Ishikawa (cell line): ENCODE results near the gene COX4I1.

Experiments
- CEBPB ChIP-seq: IDR thresholded peaks from 2 replicates; pipeline ENCODE4 v1.6.1; 2012
- CREB1 ChIP-seq: IDR thresholded peaks from 2 replicates; pipeline ENCODE4 v1.6.1; 2012; ENCODE audit warnings: low read depth
- EGR1 ChIP-seq: IDR thresholded peaks from 2 replicates; pipeline ENCODE4 v1.6.1; 2012
- EP300 ChIP-seq: IDR thresholded peaks from 2 replicates; pipeline ENCODE4 v1.6.1; 2012; ENCODE audit warnings: borderline replicate concordance
- FOXM1 ChIP-seq: IDR thresholded peaks from 2 replicates; pipeline ENCODE4 v1.6.1; 2012; ENCODE audit warnings: low read depth, borderline replicate concordance
- NFIC ChIP-seq: IDR thresholded peaks from 2 replicates; pipeline ENCODE4 v1.6.1; 2012
- TAF1 ChIP-seq: IDR thresholded peaks from 2 replicates; pipeline ENCODE4 v1.6.1; 2012; ENCODE audit warnings: low read depth, mild to moderate bottlenecking
- TCF12 ChIP-seq: IDR thresholded peaks from 2 replicates; pipeline ENCODE4 v1.6.1; 2012; ENCODE audit warnings: low read depth
- TEAD4 ChIP-seq: IDR thresholded peaks from 2 replicates; pipeline ENCODE4 v1.6.1; 2012
- USF1 ChIP-seq: IDR thresholded peaks from 2 replicates; pipeline ENCODE4 v1.6.1; 2012
- YY1 ChIP-seq: IDR thresholded peaks from 2 replicates; pipeline ENCODE4 v1.6.1; 2012; ENCODE audit warnings: low read depth
- ZBTB7A ChIP-seq: IDR thresholded peaks from 2 replicates; pipeline ENCODE4 v1.6.1; 2012; ENCODE audit warnings: low read depth
- TF ChIP-seq, protein P1 (sequence below): IDR thresholded peaks from 2 replicates; pipeline ENCODE4 v1.6.1; 2012; ENCODE audit warnings: low read depth, mild to moderate bottlenecking
- TF ChIP-seq, protein P2 (sequence below): IDR thresholded peaks from 2 replicates; pipeline ENCODE4 v1.6.1; 2012

GRCh38 chr16:85768199-85768598, 31.3 kb upstream of the COX4I1 start:
- TF ChIP-seq, protein P1, sequence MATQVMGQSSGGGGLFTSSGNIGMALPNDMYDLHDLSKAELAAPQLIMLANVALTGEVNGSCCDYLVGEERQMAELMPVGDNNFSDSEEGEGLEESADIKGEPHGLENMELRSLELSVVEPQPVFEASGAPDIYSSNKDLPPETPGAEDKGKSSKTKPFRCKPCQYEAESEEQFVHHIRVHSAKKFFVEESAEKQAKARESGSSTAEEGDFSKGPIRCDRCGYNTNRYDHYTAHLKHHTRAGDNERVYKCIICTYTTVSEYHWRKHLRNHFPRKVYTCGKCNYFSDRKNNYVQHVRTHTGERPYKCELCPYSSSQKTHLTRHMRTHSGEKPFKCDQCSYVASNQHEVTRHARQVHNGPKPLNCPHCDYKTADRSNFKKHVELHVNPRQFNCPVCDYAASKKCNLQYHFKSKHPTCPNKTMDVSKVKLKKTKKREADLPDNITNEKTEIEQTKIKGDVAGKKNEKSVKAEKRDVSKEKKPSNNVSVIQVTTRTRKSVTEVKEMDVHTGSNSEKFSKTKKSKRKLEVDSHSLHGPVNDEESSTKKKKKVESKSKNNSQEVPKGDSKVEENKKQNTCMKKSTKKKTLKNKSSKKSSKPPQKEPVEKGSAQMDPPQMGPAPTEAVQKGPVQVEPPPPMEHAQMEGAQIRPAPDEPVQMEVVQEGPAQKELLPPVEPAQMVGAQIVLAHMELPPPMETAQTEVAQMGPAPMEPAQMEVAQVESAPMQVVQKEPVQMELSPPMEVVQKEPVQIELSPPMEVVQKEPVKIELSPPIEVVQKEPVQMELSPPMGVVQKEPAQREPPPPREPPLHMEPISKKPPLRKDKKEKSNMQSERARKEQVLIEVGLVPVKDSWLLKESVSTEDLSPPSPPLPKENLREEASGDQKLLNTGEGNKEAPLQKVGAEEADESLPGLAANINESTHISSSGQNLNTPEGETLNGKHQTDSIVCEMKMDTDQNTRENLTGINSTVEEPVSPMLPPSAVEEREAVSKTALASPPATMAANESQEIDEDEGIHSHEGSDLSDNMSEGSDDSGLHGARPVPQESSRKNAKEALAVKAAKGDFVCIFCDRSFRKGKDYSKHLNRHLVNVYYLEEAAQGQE, result no peak
- TF ChIP-seq CREB1, result no peak
- TF ChIP-seq TAF1, result no peak
- TF ChIP-seq EGR1, result no peak
- TF ChIP-seq YY1, result no peak
- no peak for TF ChIP-seq NFIC
- no peak for TF ChIP-seq USF1
- TF ChIP-seq, protein P2, sequence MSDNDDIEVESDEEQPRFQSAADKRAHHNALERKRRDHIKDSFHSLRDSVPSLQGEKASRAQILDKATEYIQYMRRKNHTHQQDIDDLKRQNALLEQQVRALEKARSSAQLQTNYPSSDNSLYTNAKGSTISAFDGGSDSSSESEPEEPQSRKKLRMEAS, result no peak
- TF ChIP-seq CEBPB, result no peak
- no peak for TF ChIP-seq TEAD4
- TF ChIP-seq ZBTB7A, result no peak
- no peak for TF ChIP-seq EP300
- no peak for TF ChIP-seq TCF12
- TF ChIP-seq FOXM1, result no peak
